ENCODE results near the gene RARG.
A peak's percentile ranks its signal among the peaks of the same experiment; 100 is the strongest.

DNA sequence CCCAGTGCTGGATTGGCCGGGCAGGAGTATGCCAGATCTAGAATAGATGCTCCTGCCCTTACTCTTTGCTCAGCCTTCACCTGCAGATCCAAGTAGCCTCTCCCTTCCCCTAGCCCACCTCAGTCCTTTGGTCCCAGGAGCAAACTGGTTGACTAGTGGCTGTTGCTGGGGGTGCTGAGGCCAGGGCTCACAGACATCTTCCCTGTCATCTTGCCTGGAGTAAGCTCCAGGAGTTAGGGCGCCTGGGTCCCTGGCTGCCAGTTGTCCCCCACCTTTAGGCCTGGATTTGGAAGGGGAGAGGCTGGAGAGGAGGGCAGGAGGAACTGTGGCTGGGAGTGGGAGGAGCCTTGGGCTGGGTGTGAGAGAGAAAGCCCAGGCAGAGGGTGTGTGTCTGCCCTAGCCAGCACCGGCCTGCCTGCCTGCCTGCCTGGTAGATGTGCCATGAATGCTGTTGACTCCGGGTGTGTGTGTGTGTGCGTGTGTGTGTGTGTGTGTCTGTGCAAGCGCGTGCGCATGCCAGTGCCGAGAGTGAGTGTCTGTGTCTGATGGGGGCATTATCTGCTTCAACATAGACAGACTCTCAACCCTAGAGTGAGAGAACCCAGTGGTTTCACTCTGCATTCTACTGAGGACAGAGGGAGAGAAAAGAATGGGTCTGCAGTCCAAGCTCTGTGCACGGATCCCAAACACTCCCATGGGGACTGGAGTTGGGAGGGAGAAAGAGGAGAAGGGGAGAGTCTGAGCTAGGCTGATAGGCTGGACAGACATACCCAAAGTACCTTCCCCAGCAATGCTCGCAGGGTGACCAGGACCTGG is 845 bp upstream of the RARG start:
- TF ChIP-seq, protein P1, sequence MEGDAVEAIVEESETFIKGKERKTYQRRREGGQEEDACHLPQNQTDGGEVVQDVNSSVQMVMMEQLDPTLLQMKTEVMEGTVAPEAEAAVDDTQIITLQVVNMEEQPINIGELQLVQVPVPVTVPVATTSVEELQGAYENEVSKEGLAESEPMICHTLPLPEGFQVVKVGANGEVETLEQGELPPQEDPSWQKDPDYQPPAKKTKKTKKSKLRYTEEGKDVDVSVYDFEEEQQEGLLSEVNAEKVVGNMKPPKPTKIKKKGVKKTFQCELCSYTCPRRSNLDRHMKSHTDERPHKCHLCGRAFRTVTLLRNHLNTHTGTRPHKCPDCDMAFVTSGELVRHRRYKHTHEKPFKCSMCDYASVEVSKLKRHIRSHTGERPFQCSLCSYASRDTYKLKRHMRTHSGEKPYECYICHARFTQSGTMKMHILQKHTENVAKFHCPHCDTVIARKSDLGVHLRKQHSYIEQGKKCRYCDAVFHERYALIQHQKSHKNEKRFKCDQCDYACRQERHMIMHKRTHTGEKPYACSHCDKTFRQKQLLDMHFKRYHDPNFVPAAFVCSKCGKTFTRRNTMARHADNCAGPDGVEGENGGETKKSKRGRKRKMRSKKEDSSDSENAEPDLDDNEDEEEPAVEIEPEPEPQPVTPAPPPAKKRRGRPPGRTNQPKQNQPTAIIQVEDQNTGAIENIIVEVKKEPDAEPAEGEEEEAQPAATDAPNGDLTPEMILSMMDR (IDR thresholded peaks at IDR 0.05), result peak in 1 of 6 experiments; percentile 13
- no peak for TF ChIP-seq POLR2A (IDR thresholded peaks at IDR 0.05)

Data from adrenal gland (tissue), 5 donors.